AG10803 (cell line): ENCODE measurements around the gene GATD1.
A peak's percentile ranks its signal among the peaks of the same experiment; 100 is the strongest.

ENCODE experiments used
- DNase-seq: peaks from one replicate; pipeline ENCODE4 v3.0.0; 2010; ENCODE audit warnings: low read depth
- H3K4me3 ChIP-seq: 2 replicates; pipeline ENCODE4 v1.5.1; 2011; ENCODE audit warnings: mild to moderate bottlenecking, low read length, control low read depth
- CTCF ChIP-seq: conservative IDR thresholded peaks from 2 replicates; pipeline ENCODE4 v1.5.1; 2011; ENCODE audit warnings: mild to moderate bottlenecking, low read length, control low read depth, inconsistent platforms

Gene GATD1

GRCh38 chr11:789943-790342, 12.7 kb upstream of the GATD1 start, which contains the start of gene CEND1:
Gene CEND1 (minus strand): TSS chr11:790090. CDS start chr11:788576, 1,514 bp downstream.
- TF ChIP-seq CTCF: no peak
- peak; percentile 41 for DNase-seq
- H3K4me3 ChIP-seq: peak within 1 kb of the TSS; percentile 34

GRCh38 chr11:788953-789940, 12.0 kb upstream of the GATD1 start:
- no peak for TF ChIP-seq CTCF
- DNase-seq: no peak
- peak overlapping the region; percentile 34 for H3K4me3 ChIP-seq

GRCh38 chr11:788009-788640, 10.8 kb upstream of the GATD1 start:
- no peak for DNase-seq
- no peak overlapping the region for H3K4me3 ChIP-seq
- no peak; the same call in 1 of the 2 replicates for TF ChIP-seq CTCF

- DNase-seq: no peak
- no peak for TF ChIP-seq CTCF
- no peak overlapping the region for H3K4me3 ChIP-seq
Observed at GRCh38 chr11:787084-787675, 9.9 kb upstream of the GATD1 start.

GRCh38 chr11:786235-787083, 9.2 kb upstream of the GATD1 start:
- no peak for TF ChIP-seq CTCF

GRCh38 chr11:783581-784015, 6.3 kb upstream of the GATD1 start:
- DNase-seq: peak; percentile 90

More at GRCh38 chr11:786235-787083, 9.2 kb upstream of the GATD1 start:
- DNase-seq: no peak
- H3K4me3 ChIP-seq: no peak overlapping the region

More at GRCh38 chr11:783581-784015, 6.3 kb upstream of the GATD1 start:
- peak; percentile 78 for TF ChIP-seq CTCF
- H3K4me3 ChIP-seq: peak overlapping the region; percentile 20
